BJ (cell line): ENCODE results near the gene ZNF135. TPM values are rescaled to one million over a fixed set of nuclear protein-coding genes. Genes with fewer than 3 reads are reported as not detected.

ENCODE experiments used
- CTCF ChIA-PET: fragments of 350-600 bp; formaldehyde crosslinking; extraction: SDS; loops from one replicate; lab custom pipeline; 2021; ENCODE audit warnings: antibody characterized with exemption, inconsistent platforms; lab: Yijun Ruan, JAX
- POLR2A ChIA-PET: fragments of 300-600 bp; sonication (Branson Sonifier 250); formaldehyde crosslinking; extraction: SDS; loops from one replicate; lab custom pipeline; 2021; ENCODE audit warnings: antibody characterized with exemption; lab: Charles Lee
- DNase-seq: peaks from one replicate; pipeline ENCODE4 v3.0.0-alpha.2; 2011; ENCODE audit warnings: low read depth
- H3K27me3 ChIP-seq: 2 replicates; pipeline ENCODE4 v1.6.0; 2011; ENCODE audit warnings: low read length; ENCODE audit not compliant: control insufficient read depth, insufficient read depth
- H3K36me3 ChIP-seq: 2 replicates; pipeline ENCODE4 v1.5.1; 2011; ENCODE audit warnings: low read length; ENCODE audit not compliant: control insufficient read depth, insufficient read depth
- H3K4me3 ChIP-seq: 2 replicates; pipeline ENCODE4 v1.5.1; 2011; ENCODE audit warnings: low read depth, mild to moderate bottlenecking, control low read depth, low read length
- CTCF ChIP-seq: IDR thresholded peaks from 2 replicates; pipeline ENCODE4 v1.5.1; 2011; ENCODE audit warnings: low read depth, mild to moderate bottlenecking, control low read depth, inconsistent platforms, low read length, moderate library complexity; ENCODE audit not compliant: insufficient read depth
- polyA plus RNA-seq: library from polyadenylated mRNA; depleted of rRNA; stranded (reverse); fragments of >200 nt; gene quantifications from 2 replicates; pipeline ENCODE4 v1.2.3, GENCODE V29; 2011; rRNA removed

Gene ZNF135
- polyA plus RNA-seq, 1 experiment: 6.8 TPM

GRCh38 chr19:58107778-58108545 lies 48.9 kb downstream of the ZNF135 start:
- Histone ChIP-seq H3K27me3 (no peaks in the 10 kb centered on the region), H3K36me3 (no peaks in the 10 kb centered on the region), H3K4me3 (no peak overlapping the region)
- no peak for DNase-seq
- TF ChIP-seq CTCF: no peak
- ChIA-PET POLR2A (no interaction called here), CTCF (no interaction called here)

DNA sequence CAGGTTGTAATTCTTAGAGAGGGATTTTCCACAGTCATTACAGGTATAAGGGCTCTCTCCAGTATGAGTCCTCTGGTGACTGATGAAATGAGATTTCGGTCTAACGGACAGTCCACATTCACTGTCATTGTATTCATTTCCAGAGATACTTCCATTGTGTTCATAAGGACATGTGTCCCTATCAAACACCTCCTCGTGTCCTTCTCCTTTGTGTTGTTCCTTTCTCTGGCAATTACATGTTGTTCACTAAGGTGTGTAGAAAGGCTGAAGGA lies 49.4 kb downstream of the ZNF135 start:
- DNase-seq: no peak
- no peak for TF ChIP-seq CTCF
- Histone ChIP-seq H3K27me3 (no peaks in the 10 kb centered on the region), H3K4me3 (no peak overlapping the region), H3K36me3 (no peaks in the 10 kb centered on the region)
- ChIA-PET CTCF (no interaction called here), POLR2A (no interaction called here)

DNA sequence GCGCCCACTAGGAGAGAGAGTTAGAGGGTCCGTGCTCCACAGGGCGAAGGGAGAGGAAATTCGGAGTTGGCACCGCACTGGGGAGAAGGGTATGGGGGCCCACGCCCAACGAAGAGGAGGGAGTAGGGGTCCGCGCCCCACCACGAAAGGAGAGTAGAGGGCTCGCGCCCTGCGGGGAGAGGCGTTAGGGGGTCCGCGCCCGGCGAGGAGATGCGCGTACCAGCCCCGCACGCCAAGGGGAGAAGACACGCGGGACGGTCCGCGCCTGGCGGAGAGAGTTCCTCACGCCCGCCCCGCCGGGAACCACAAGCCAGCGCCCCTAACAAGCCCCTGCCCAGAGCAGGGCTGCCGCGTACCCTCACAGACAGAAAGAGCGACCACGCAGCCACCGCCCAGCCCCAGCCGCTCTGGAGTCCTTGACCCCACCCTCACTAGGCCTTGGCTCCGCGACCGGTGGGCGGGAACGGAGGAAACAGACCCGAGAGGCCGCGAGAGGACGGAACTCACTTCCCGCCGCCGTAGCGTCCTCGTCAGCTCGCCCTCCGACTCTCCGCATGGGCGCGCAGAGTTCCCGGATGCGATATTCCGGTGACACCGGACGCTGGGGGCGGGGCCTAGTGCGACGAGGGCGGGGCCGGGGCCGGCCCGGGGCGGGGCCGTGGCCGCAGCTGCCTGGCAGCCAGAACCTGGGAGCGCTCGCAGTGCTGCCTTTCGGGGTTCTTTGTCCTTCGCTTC lies 58.9 kb downstream of the ZNF135 start:
- no peak for DNase-seq
- ChIA-PET POLR2A (no interaction called here), CTCF (no interaction called here)
- H3K4me3 ChIP-seq: peak overlapping the region; percentile 2; the same call in 1 of the 2 replicates
- H3K27me3 ChIP-seq: no peaks in the 10 kb centered on the region
- no peak for TF ChIP-seq CTCF
- no peaks in the 10 kb centered on the region for H3K36me3 ChIP-seq

DNA sequence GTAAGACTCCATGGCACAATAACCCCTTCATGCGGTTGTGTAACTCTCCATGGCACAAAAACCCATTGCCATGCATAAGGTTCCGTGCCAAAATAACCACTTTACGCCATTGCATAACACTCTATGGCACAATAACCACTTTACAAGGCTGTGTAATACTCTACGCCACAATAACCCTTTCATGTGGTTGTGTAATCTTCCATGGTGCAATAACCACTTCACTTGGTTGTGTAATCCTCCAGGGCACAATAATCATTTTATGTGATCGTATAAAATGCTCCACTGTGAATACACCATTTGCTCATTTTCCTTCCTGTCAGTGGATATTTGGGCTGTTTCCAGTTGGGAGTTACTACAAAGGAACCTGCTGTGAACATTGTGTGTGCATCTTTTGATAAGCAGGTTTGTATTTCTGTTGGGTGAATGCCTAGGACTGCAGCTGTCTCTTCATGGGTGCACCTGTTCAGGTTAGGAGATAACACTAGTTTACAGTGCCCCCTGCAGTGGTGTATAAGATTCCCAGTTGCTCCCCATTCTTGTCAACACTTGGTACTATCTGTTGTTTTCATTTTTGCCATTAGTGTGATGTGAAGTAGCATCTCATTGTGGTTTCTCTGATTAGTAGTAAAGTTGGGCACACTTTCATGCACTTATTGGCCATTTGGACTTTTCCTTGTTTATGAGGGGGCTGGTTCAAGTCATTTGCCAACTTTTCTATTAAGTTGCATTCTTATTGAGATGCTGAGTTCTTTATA lies 60.1 kb downstream of the ZNF135 start:
- CTCF ChIA-PET: no interaction called here
- POLR2A ChIA-PET: no interaction called here
- Histone ChIP-seq H3K36me3 (no peaks in the 10 kb centered on the region), H3K4me3 (no peak overlapping the region), H3K27me3 (no peaks in the 10 kb centered on the region)
- DNase-seq: no peak
- TF ChIP-seq CTCF: no peak

Other genes starting within 250 kb of the ZNF135 start
- gene ZNF552, start 244.4 kb upstream of the ZNF135 start, polyA plus RNA-seq: 2.1 and 2.5 TPM in 2 replicates
- gene ZNF587B, start 229.0 kb upstream of the ZNF135 start, polyA plus RNA-seq: 2.3 and 4.4 TPM in 2 replicates
- gene ZNF587, start 209.4 kb upstream of the ZNF135 start, polyA plus RNA-seq: 8.4 and 9.9 TPM in 2 replicates
- gene ZNF814, start 170.2 kb upstream of the ZNF135 start, polyA plus RNA-seq: 4.5 and 5.8 TPM in 2 replicates
- gene ZNF417, start 142.7 kb upstream of the ZNF135 start, polyA plus RNA-seq: 2.8 and 5.3 TPM in 2 replicates
- gene ZNF418, start 123.9 kb upstream of the ZNF135 start, polyA plus RNA-seq: 2.5 and 2.7 TPM in 2 replicates
- gene ZNF256, start 111.6 kb upstream of the ZNF135 start, polyA plus RNA-seq: 2.2 and 3.0 TPM in 2 replicates
- 0.11 TPM in 1 of 2 replicates, not detected in the other for gene C19orf18, start 84.7 kb upstream of the ZNF135 start, polyA plus RNA-seq
- 2.3 TPM in 2 replicates for gene ZNF606, start 56.5 kb upstream of the ZNF135 start, polyA plus RNA-seq
- gene ZSCAN1, start 25.3 kb upstream of the ZNF135 start, polyA plus RNA-seq: 0.10 TPM in 1 of 2 replicates, not detected in the other
- 15.4 and 18.5 TPM in 2 replicates for gene ZSCAN18, start 38.9 kb downstream of the ZNF135 start, polyA plus RNA-seq
- 5.5 and 7.5 TPM in 2 replicates for gene ZNF329, start 91.5 kb downstream of the ZNF135 start, polyA plus RNA-seq
- 13.0 and 15.2 TPM in 2 replicates for gene ZNF274, start 123.8 kb downstream of the ZNF135 start, polyA plus RNA-seq
- gene ZNF544, start 169.6 kb downstream of the ZNF135 start, polyA plus RNA-seq: 28.6 and 33.4 TPM in 2 replicates
- 2.1 and 2.5 TPM in 2 replicates for gene ZNF8, start 219.7 kb downstream of the ZNF135 start, polyA plus RNA-seq
- gene ERVK3-1, start 246.1 kb downstream of the ZNF135 start, polyA plus RNA-seq: 34.3 and 39.4 TPM in 2 replicates